ENCODE data around the gene YBEY.

DNA sequence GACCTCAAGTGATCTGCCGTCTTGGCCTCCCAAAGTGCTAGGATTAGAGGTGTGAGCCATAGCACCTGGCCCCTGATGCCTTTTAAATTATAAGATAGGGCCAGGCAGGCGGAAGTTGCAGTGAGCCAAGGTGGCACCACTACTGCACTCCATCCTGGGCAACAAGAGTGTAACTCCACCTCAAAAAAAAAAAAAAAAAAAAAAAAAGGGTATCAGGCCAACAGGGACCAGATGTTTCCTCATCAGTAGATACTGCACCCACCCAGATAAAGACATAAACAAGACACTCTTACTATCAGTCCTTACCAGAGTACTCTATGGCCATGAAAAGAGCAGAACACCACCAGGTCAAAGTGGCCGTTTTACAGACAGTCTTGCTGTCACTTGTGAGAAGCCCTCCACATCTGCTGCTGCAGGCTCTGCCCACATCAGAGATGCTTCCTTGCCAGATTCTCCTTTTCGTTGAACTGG is 34.2 kb downstream of the YBEY start:
- TF ChIP-seq POLR2A (IDR thresholded peaks at IDR 0.05): no peak
- TF ChIP-seq, protein P1, sequence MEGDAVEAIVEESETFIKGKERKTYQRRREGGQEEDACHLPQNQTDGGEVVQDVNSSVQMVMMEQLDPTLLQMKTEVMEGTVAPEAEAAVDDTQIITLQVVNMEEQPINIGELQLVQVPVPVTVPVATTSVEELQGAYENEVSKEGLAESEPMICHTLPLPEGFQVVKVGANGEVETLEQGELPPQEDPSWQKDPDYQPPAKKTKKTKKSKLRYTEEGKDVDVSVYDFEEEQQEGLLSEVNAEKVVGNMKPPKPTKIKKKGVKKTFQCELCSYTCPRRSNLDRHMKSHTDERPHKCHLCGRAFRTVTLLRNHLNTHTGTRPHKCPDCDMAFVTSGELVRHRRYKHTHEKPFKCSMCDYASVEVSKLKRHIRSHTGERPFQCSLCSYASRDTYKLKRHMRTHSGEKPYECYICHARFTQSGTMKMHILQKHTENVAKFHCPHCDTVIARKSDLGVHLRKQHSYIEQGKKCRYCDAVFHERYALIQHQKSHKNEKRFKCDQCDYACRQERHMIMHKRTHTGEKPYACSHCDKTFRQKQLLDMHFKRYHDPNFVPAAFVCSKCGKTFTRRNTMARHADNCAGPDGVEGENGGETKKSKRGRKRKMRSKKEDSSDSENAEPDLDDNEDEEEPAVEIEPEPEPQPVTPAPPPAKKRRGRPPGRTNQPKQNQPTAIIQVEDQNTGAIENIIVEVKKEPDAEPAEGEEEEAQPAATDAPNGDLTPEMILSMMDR (IDR thresholded peaks at IDR 0.05): no peak
- no peak for TF ChIP-seq POLR2AphosphoS5 (IDR thresholded peaks at IDR 0.05)
